MG63 (cell line): ENCODE data around the gene WDR5. TPM values are rescaled to one million over a fixed set of nuclear protein-coding genes. Genes with fewer than 3 reads are reported as not detected.

ENCODE experiments used
- DNase-seq: peaks from one replicate; pipeline ENCODE4 v3.0.0-alpha.2; 2020
- H3K27me3 ChIP-seq: fragments of 250-450 bp; sonication (Bioruptor Pico); 2 replicates; pipeline ENCODE4 v1.5.1; 2020; ENCODE audit warnings: mild to moderate bottlenecking, moderate library complexity
- H3K36me3 ChIP-seq: fragments of 250-450 bp; sonication (Bioruptor Pico); 2 replicates; pipeline ENCODE4 v1.5.1; 2020; ENCODE audit warnings: mild to moderate bottlenecking, moderate library complexity
- H3K4me3 ChIP-seq: fragments of 250-450 bp; sonication (Bioruptor Pico); 2 replicates; pipeline ENCODE4 v1.5.1; 2020; ENCODE audit warnings: mild to moderate bottlenecking, moderate library complexity
- H3K9me3 ChIP-seq: fragments of 250-450 bp; sonication (Bioruptor Pico); 2 replicates; pipeline ENCODE4 v1.5.1; 2020; ENCODE audit warnings: mild to moderate bottlenecking, moderate library complexity
- total RNA-seq: library from RNA; depleted of rRNA; stranded (reverse); fragments of >200 nt; shearing (Covaris generic); gene quantifications from 2 replicates; pipeline ENCODE4 v1.2.3, GENCODE V29; 2014; ENCODE audit warnings: low replicate concordance

Gene WDR5
- total RNA-seq, 1 experiment from 2014 or later, result 31.6 TPM

- H3K4me3 ChIP-seq, result no peak overlapping the region
- H3K36me3 ChIP-seq, result no peaks in the 10 kb centered on the region
- no peak for DNase-seq
- H3K9me3 ChIP-seq, result no peaks in the 10 kb centered on the region
- H3K27me3 ChIP-seq, result no peaks in the 10 kb centered on the region
Measured at GRCh38 chr9:134164879-134165278, 29.0 kb downstream of the WDR5 start.

GRCh38 chr9:134165357-134166315 is 29.8 kb downstream of the WDR5 start:
- Histone ChIP-seq H3K9me3 (no peaks in the 10 kb centered on the region), H3K4me3 (no peak overlapping the region), H3K27me3 (no peaks in the 10 kb centered on the region), H3K36me3 (no peaks in the 10 kb centered on the region)
- DNase-seq, result peak; percentile 25

- Histone ChIP-seq H3K4me3 (no peak overlapping the region), H3K27me3 (no peaks in the 10 kb centered on the region), H3K9me3 (no peaks in the 10 kb centered on the region), H3K36me3 (no peaks in the 10 kb centered on the region)
- DNase-seq, result no peak
Measured at GRCh38 chr9:134166374-134166773, 30.5 kb downstream of the WDR5 start.

GRCh38 chr9:134167530-134167931 is 31.6 kb downstream of the WDR5 start:
- Histone ChIP-seq H3K27me3 (no peaks in the 10 kb centered on the region), H3K36me3 (no peaks in the 10 kb centered on the region), H3K4me3 (no peak overlapping the region), H3K9me3 (no peaks in the 10 kb centered on the region)
- DNase-seq, result peak; percentile 77

- Histone ChIP-seq H3K36me3 (no peaks in the 10 kb centered on the region), H3K27me3 (no peaks in the 10 kb centered on the region), H3K4me3 (no peak overlapping the region), H3K9me3 (no peaks in the 10 kb centered on the region)
- no peak for DNase-seq
Measured at GRCh38 chr9:134168757-134169550, 33.1 kb downstream of the WDR5 start.

GRCh38 chr9:134169724-134170401 is 34.0 kb downstream of the WDR5 start:
- no peaks in the 10 kb centered on the region for H3K9me3 ChIP-seq
- H3K27me3 ChIP-seq, result no peaks in the 10 kb centered on the region

GRCh38 chr9:134170532-134171315 is 34.8 kb downstream of the WDR5 start:
- no peaks in the 10 kb centered on the region for H3K27me3 ChIP-seq
- DNase-seq, result no peak
- no peaks in the 10 kb centered on the region for H3K36me3 ChIP-seq
- H3K4me3 ChIP-seq, result no peak overlapping the region
- H3K9me3 ChIP-seq, result no peaks in the 10 kb centered on the region

More at GRCh38 chr9:134169724-134170401, 34.0 kb downstream of the WDR5 start:
- H3K36me3 ChIP-seq, result no peaks in the 10 kb centered on the region
- H3K4me3 ChIP-seq, result no peak overlapping the region
- no peak for DNase-seq

- Histone ChIP-seq H3K9me3 (no peaks in the 10 kb centered on the region), H3K27me3 (no peaks in the 10 kb centered on the region), H3K36me3 (no peaks in the 10 kb centered on the region), H3K4me3 (no peak overlapping the region)
- peak; percentile 39 for DNase-seq
Measured at GRCh38 chr9:134171316-134172197, 35.7 kb downstream of the WDR5 start.

- Histone ChIP-seq H3K9me3 (no peaks in the 10 kb centered on the region), H3K36me3 (no peaks in the 10 kb centered on the region), H3K4me3 (no peak overlapping the region), H3K27me3 (no peaks in the 10 kb centered on the region)
- no peak for DNase-seq
Measured at GRCh38 chr9:134172198-134173126, 36.6 kb downstream of the WDR5 start.

- Histone ChIP-seq H3K9me3 (no peaks in the 10 kb centered on the region), H3K36me3 (no peaks in the 10 kb centered on the region), H3K4me3 (no peak overlapping the region), H3K27me3 (no peaks in the 10 kb centered on the region)
- no peak for DNase-seq
Measured at GRCh38 chr9:134173127-134174072, 37.5 kb downstream of the WDR5 start.

- H3K36me3 ChIP-seq, result no peaks in the 10 kb centered on the region
- H3K9me3 ChIP-seq, result no peaks in the 10 kb centered on the region
- no peaks in the 10 kb centered on the region for H3K27me3 ChIP-seq
- H3K4me3 ChIP-seq, result no peak overlapping the region
- no peak for DNase-seq
Measured at GRCh38 chr9:134174073-134174449, 38.2 kb downstream of the WDR5 start.

- Histone ChIP-seq H3K27me3 (no peaks in the 10 kb centered on the region), H3K9me3 (no peaks in the 10 kb centered on the region), H3K36me3 (no peaks in the 10 kb centered on the region), H3K4me3 (no peak overlapping the region)
- DNase-seq, result no peak
Measured at GRCh38 chr9:134174526-134175290, 38.8 kb downstream of the WDR5 start.

GRCh38 chr9:134175291-134175807 is 39.5 kb downstream of the WDR5 start:
- no peak for DNase-seq
- Histone ChIP-seq H3K9me3 (no peaks in the 10 kb centered on the region), H3K36me3 (no peaks in the 10 kb centered on the region), H3K27me3 (no peaks in the 10 kb centered on the region), H3K4me3 (no peak overlapping the region)
